Measurements from ENCODE around the gene SRRT.
A peak's percentile ranks its signal among the peaks of the same experiment; 100 is the strongest.

The SRRT gene

DNA sequence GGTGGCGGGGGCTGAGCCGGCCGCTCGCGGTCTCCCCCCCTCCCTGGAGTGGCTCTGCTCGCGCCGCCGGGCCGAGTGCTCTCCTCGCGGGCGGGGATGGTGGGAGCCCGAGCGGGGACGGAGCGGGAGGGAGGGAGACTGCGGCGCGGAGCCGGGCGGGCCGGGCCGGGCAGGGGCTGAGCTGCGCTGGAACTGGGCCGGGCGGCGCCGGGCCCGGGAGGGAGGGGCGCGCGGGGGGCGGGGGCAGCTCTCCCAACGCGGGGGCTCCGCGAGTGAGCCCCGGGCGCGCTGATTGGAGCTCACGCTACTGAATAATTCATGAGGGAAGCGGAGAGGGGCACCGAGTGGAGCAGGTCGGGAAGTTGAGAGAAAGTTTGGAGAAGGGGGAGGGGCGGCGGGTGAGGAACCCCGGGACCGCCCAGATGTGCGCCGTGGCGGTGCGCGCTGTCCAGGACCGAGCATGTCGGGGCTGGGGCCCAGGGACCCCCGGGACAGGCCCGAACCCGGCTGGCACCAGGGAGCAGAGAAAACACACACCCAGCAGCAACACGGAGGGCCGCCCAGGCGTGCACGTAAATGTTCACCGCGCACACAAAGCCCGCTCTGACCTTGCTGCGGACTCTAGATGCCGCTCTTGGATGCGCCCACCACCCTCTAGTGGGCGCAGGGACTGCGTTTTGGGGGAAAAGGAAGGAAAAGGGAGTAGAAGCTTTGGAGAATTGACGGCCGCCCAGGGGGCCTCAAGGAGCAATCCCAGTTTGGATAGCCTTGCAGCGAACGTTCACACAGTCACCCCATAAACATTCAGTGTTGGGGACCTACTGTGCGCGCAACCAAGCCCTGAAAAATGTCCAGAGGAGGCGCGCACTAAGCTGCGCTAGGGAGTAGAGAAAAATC lies 47.3 kb upstream of the SRRT start, which contains the start of gene EPHB4 (continued):
- peak; percentile 71 for TF ChIP-seq ZBTB17 (tag by site-specific recombination; IDR thresholded peaks at IDR 0.05)
- TF ChIP-seq ZNF658 (tag by site-specific recombination; IDR thresholded peaks at IDR 0.05): no peak
- TF ChIP-seq ZNF121 (tag by site-specific recombination; IDR thresholded peaks at IDR 0.05): no peak
- TF ChIP-seq, protein P1, sequence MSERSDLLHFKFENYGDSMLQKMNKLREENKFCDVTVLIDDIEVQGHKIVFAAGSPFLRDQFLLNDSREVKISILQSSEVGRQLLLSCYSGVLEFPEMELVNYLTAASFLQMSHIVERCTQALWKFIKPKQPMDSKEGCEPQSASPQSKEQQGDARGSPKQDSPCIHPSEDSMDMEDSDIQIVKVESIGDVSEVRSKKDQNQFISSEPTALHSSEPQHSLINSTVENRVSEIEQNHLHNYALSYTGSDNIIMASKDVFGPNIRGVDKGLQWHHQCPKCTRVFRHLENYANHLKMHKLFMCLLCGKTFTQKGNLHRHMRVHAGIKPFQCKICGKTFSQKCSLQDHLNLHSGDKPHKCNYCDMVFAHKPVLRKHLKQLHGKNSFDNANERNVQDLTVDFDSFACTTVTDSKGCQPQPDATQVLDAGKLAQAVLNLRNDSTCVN (tag by site-specific recombination; optimal IDR thresholded peaks at IDR 0.05): peak; percentile 84
- TF ChIP-seq, protein P2, sequence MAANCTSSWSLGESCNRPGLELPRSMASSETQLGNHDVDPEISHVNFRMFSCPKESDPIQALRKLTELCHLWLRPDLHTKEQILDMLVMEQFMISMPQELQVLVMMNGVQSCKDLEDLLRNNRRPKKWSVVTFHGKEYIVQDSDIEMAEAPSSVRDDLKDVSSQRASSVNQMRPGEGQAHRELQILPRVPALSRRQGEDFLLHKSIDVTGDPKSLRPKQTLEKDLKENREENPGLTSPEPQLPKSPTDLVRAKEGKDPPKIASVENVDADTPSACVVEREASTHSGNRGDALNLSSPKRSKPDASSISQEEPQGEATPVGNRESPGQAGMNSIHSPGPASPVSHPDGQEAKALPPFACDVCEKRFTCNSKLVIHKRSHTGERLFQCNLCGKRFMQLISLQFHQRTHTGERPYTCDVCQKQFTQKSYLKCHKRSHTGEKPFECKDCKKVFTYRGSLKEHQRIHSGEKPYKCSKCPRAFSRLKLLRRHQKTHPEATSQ (tag by site-specific recombination; IDR thresholded peaks at IDR 0.05): peak; percentile 38; the same call in 1 of the 2 replicates
- TF ChIP-seq ZNF837 (tag by site-specific recombination; IDR thresholded peaks at IDR 0.05): no peak
- peak; percentile 74 for TF ChIP-seq PRDM1 (tag by site-specific recombination; IDR thresholded peaks at IDR 0.05)
- TF ChIP-seq ZNF341 (tag by site-specific recombination; IDR thresholded peaks at IDR 0.05; ENCODE audit: low read depth): peak; percentile 65
- TF ChIP-seq, protein P3, sequence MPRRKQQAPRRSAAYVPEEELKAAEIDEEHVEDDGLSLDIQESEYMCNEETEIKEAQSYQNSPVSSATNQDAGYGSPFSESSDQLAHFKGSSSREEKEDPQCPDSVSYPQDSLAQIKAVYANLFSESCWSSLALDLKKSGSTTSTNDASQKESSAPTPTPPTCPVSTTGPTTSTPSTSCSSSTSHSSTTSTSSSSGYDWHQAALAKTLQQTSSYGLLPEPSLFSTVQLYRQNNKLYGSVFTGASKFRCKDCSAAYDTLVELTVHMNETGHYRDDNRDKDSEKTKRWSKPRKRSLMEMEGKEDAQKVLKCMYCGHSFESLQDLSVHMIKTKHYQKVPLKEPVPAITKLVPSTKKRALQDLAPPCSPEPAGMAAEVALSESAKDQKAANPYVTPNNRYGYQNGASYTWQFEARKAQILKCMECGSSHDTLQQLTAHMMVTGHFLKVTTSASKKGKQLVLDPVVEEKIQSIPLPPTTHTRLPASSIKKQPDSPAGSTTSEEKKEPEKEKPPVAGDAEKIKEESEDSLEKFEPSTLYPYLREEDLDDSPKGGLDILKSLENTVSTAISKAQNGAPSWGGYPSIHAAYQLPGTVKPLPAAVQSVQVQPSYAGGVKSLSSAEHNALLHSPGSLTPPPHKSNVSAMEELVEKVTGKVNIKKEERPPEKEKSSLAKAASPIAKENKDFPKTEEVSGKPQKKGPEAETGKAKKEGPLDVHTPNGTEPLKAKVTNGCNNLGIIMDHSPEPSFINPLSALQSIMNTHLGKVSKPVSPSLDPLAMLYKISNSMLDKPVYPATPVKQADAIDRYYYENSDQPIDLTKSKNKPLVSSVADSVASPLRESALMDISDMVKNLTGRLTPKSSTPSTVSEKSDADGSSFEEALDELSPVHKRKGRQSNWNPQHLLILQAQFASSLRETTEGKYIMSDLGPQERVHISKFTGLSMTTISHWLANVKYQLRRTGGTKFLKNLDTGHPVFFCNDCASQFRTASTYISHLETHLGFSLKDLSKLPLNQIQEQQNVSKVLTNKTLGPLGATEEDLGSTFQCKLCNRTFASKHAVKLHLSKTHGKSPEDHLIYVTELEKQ (tag by site-specific recombination; IDR thresholded peaks at IDR 0.05; ENCODE audit: borderline replicate concordance): no peak
- TF ChIP-seq, protein P4, sequence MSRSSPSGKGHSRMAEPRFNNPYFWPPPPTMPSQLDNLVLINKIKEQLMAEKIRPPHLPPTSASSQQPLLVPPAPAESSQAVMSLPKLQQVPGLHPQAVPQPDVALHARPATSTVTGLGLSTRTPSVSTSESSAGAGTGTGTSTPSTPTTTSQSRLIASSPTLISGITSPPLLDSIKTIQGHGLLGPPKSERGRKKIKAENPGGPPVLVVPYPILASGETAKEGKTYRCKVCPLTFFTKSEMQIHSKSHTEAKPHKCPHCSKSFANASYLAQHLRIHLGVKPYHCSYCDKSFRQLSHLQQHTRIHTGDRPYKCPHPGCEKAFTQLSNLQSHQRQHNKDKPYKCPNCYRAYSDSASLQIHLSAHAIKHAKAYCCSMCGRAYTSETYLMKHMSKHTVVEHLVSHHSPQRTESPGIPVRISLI (tag by site-specific recombination; IDR thresholded peaks at IDR 0.05): no peak
- TF ChIP-seq ZNF792 (tag by site-specific recombination; IDR thresholded peaks at IDR 0.05): no peak
- TF ChIP-seq, protein P5, sequence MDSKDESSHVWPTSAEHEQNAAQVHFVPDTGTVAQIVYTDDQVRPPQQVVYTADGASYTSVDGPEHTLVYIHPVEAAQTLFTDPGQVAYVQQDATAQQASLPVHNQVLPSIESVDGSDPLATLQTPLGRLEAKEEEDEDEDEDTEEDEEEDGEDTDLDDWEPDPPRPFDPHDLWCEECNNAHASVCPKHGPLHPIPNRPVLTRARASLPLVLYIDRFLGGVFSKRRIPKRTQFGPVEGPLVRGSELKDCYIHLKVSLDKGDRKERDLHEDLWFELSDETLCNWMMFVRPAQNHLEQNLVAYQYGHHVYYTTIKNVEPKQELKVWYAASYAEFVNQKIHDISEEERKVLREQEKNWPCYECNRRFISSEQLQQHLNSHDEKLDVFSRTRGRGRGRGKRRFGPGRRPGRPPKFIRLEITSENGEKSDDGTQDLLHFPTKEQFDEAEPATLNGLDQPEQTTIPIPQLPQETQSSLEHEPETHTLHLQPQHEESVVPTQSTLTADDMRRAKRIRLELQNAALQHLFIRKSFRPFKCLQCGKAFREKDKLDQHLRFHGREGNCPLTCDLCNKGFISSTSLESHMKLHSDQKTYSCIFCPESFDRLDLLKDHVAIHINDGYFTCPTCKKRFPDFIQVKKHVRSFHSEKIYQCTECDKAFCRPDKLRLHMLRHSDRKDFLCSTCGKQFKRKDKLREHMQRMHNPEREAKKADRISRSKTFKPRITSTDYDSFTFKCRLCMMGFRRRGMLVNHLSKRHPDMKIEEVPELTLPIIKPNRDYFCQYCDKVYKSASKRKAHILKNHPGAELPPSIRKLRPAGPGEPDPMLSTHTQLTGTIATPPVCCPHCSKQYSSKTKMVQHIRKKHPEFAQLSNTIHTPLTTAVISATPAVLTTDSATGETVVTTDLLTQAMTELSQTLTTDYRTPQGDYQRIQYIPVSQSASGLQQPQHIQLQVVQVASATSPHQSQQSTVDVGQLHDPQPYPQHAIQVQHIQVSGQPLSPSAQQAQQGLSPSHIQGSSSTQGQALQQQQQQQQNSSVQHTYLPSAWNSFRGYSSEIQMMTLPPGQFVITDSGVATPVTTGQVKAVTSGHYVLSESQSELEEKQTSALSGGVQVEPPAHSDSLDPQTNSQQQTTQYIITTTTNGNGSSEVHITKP (tag by site-specific recombination; IDR thresholded peaks at IDR 0.05): peak; percentile 92
- TF ChIP-seq, protein P6, sequence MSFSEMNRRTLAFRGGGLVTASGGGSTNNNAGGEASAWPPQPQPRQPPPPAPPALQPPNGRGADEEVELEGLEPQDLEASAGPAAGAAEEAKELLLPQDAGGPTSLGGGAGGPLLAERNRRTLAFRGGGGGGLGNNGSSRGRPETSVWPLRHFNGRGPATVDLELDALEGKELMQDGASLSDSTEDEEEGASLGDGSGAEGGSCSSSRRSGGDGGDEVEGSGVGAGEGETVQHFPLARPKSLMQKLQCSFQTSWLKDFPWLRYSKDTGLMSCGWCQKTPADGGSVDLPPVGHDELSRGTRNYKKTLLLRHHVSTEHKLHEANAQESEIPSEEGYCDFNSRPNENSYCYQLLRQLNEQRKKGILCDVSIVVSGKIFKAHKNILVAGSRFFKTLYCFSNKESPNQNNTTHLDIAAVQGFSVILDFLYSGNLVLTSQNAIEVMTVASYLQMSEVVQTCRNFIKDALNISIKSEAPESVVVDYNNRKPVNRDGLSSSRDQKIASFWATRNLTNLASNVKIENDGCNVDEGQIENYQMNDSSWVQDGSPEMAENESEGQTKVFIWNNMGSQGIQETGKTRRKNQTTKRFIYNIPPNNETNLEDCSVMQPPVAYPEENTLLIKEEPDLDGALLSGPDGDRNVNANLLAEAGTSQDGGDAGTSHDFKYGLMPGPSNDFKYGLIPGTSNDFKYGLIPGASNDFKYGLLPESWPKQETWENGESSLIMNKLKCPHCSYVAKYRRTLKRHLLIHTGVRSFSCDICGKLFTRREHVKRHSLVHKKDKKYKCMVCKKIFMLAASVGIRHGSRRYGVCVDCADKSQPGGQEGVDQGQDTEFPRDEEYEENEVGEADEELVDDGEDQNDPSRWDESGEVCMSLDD (tag by site-specific recombination; IDR thresholded peaks at IDR 0.05): peak; percentile 92
- no peak for TF ChIP-seq REPIN1 (tag by site-specific recombination; IDR thresholded peaks at IDR 0.05; ENCODE audit: low read depth)
- TF ChIP-seq ZNF626 (tag by site-specific recombination; IDR thresholded peaks at IDR 0.05): no peak
- TF ChIP-seq ZNF571 (tag by site-specific recombination; IDR thresholded peaks at IDR 0.05): no peak
- TF ChIP-seq, protein P7, sequence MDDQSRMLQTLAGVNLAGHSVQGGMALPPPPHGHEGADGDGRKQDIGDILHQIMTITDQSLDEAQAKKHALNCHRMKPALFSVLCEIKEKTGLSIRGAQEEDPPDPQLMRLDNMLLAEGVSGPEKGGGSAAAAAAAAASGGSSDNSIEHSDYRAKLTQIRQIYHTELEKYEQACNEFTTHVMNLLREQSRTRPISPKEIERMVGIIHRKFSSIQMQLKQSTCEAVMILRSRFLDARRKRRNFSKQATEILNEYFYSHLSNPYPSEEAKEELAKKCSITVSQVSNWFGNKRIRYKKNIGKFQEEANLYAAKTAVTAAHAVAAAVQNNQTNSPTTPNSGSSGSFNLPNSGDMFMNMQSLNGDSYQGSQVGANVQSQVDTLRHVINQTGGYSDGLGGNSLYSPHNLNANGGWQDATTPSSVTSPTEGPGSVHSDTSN (CRISPR knock-in tag; IDR thresholded peaks at IDR 0.05): no peak
- no peak for TF ChIP-seq ZNF529 (tag by site-specific recombination; IDR thresholded peaks at IDR 0.05; ENCODE audit: insufficient replicate concordance)
- no peak for TF ChIP-seq ZNF354C (tag by site-specific recombination; IDR thresholded peaks at IDR 0.05; ENCODE audit: borderline replicate concordance, low read depth)
- TF ChIP-seq KLF16 (tag by site-specific recombination; IDR thresholded peaks at IDR 0.05): peak; percentile 69
- no peak for TF ChIP-seq ZNF157 (tag by site-specific recombination; IDR thresholded peaks at IDR 0.05)
- no peak for TF ChIP-seq HOXD13 (CRISPR knock-in tag; IDR thresholded peaks at IDR 0.05; ENCODE audit: borderline replicate concordance)
- peak; percentile 50; the same call in 1 of the 2 replicates for TF ChIP-seq KLF10 (tag by site-specific recombination; IDR thresholded peaks at IDR 0.05)
- TF ChIP-seq ZNF223 (tag by site-specific recombination; IDR thresholded peaks at IDR 0.05): no peak

Data from HEK293 (cell line).